HEK293 (cell line): ENCODE results near the gene CELSR1.

Experiments
- CTCF ChIP-seq: fragments of 450-650 bp; formaldehyde crosslinking; IDR thresholded peaks from 2 replicates; pipeline ENCODE4 v1.5.1; 2016; ENCODE audit warnings: missing biosample characterization, missing genetic modification characterization
- GLI4 ChIP-seq: fragments of 450-650 bp; formaldehyde crosslinking; IDR thresholded peaks from 2 replicates; pipeline ENCODE4 v1.5.1; 2016; ENCODE audit warnings: missing biosample characterization, missing genetic modification characterization
- KLF17 ChIP-seq: fragments of 450-650 bp; formaldehyde crosslinking; IDR thresholded peaks from 2 replicates; pipeline ENCODE4 v1.5.1; 2016; ENCODE audit warnings: missing biosample characterization, missing genetic modification characterization
- ZNF274 ChIP-seq, 2 experiments: fragments of 200-500 bp in 1 of 2; fragments of 450-650 bp in 1 of 2; sonication (Bioruptor generic) in 1 of 2; formaldehyde crosslinking in 1 of 2; IDR thresholded peaks; 2 replicates each; pipeline versions ENCODE4 v1.5.1 to v1.6.1; 2014 to 2016; ENCODE audit warnings: borderline replicate concordance in 1 of 2, inconsistent platforms in 1 of 2, low read length in 1 of 2, missing biosample characterization in 1 of 2, missing genetic modification characterization in 1 of 2
- ZNF341 ChIP-seq: fragments of 450-650 bp; formaldehyde crosslinking; IDR thresholded peaks from 2 replicates; pipeline ENCODE4; 2016; ENCODE audit warnings: low read depth, missing biosample characterization, missing genetic modification characterization
- ZNF514 ChIP-seq: fragments of 450-650 bp; formaldehyde crosslinking; IDR thresholded peaks from 2 replicates; pipeline ENCODE4 v1.5.1; 2016; ENCODE audit warnings: missing biosample characterization, missing genetic modification characterization
- ZNF580 ChIP-seq: fragments of 450-650 bp; formaldehyde crosslinking; IDR thresholded peaks from 2 replicates; pipeline ENCODE4 v1.5.1; 2016; ENCODE audit warnings: missing biosample characterization, missing genetic modification characterization

GRCh38 chr22:46371623-46372226 is 165.7 kb downstream of the CELSR1 start:
- TF ChIP-seq KLF17 (tag by site-specific recombination), result no peak
- no peak for TF ChIP-seq ZNF274 (IDR thresholded peaks at IDR 0.05; ENCODE audit: low read length)
- TF ChIP-seq ZNF274 (tag by site-specific recombination; IDR thresholded peaks at IDR 0.05; ENCODE audit: borderline replicate concordance), result no peak
- TF ChIP-seq CTCF (tag by site-specific recombination), result no peak
- no peak for TF ChIP-seq ZNF514 (tag by site-specific recombination)
- TF ChIP-seq ZNF580 (tag by site-specific recombination), result no peak
- TF ChIP-seq ZNF341 (tag by site-specific recombination), result no peak
- TF ChIP-seq GLI4 (tag by site-specific recombination), result no peak
